Umbilical cord (tissue), 2 donors: ENCODE results near the gene LDB2. TPM values are rescaled to one million over a fixed set of nuclear protein-coding genes. Genes with fewer than 3 reads are reported as not detected.

Source experiments
- DNase-seq: peaks from one replicate; pipeline ENCODE4 v3.0.0-alpha.2; 2015; ENCODE audit warnings: low spot score
- total RNA-seq: library from RNA; depleted of rRNA; stranded (reverse); fragments of >200 nt; gene quantifications from one replicate; pipeline ENCODE4 v1.2.3, GENCODE V29; 2014; ENCODE audit warnings: low replicate concordance; ENCODE audit not compliant: insufficient read depth

Gene LDB2
- total RNA-seq, 1 donor from 2014 or later = 12.0 TPM

- DNase-seq = peak; percentile 94
These were observed 54.5 kb downstream of the LDB2 start for GRCh38 chr4:16843831-16844508.

GRCh38 chr4:16838226-16838875, 60.1 kb downstream of the LDB2 start:
- no peak for DNase-seq

GRCh38 chr4:16837475-16837874, 61.0 kb downstream of the LDB2 start:
- DNase-seq = no peak

GRCh38 chr4:16836324-16836723, 62.1 kb downstream of the LDB2 start:
- no peak for DNase-seq

- DNase-seq = no peak
These were observed 62.7 kb downstream of the LDB2 start for GRCh38 chr4:16835597-16836247.

- no peak for DNase-seq
These were observed 63.6 kb downstream of the LDB2 start for GRCh38 chr4:16834814-16835213.

- DNase-seq = no peak
These were observed 64.7 kb downstream of the LDB2 start for GRCh38 chr4:16833722-16834121.

- DNase-seq = no peak
These were observed 68.4 kb downstream of the LDB2 start for GRCh38 chr4:16830081-16830480.

GRCh38 chr4:16827794-16828724, 70.4 kb downstream of the LDB2 start:
- peak; percentile 38 for DNase-seq

GRCh38 chr4:16827045-16827444, 71.4 kb downstream of the LDB2 start:
- peak; percentile 10 for DNase-seq

- DNase-seq = no peak
These were observed 72.0 kb downstream of the LDB2 start for GRCh38 chr4:16826406-16826910.

- DNase-seq = no peak
These were observed 74.1 kb downstream of the LDB2 start for GRCh38 chr4:16824278-16824806.

GRCh38 chr4:16820329-16820728, 78.1 kb downstream of the LDB2 start:
- peak; percentile 13 for DNase-seq

- no peak for DNase-seq
These were observed 78.8 kb downstream of the LDB2 start for GRCh38 chr4:16819652-16820051.

GRCh38 chr4:16818005-16818404, 80.4 kb downstream of the LDB2 start:
- DNase-seq = no peak

- DNase-seq = peak; percentile 58
These were observed 81.2 kb downstream of the LDB2 start for GRCh38 chr4:16817286-16817685.

GRCh38 chr4:16814361-16814760, 84.1 kb downstream of the LDB2 start:
- DNase-seq = no peak

- no peak for DNase-seq
These were observed 86.4 kb downstream of the LDB2 start for GRCh38 chr4:16812041-16812440.

GRCh38 chr4:16809943-16810342, 88.5 kb downstream of the LDB2 start:
- DNase-seq = no peak

GRCh38 chr4:16809064-16809463, 89.4 kb downstream of the LDB2 start:
- DNase-seq = no peak

- DNase-seq = no peak
These were observed 91.1 kb downstream of the LDB2 start for GRCh38 chr4:16807355-16807754.
